UCSD-AML1 (cell line): ENCODE results near the gene GMDS.
"Not testable (repeated sequence)": the region's sequence is repeated elsewhere in the genome, so short reads cannot be mapped to it uniquely, and the experiment has no call there.

Source experiments
- DNase-seq: peaks from one replicate; lab custom pipeline; 2025; ENCODE audit not compliant: unreplicated experiment; lab: John Stamatoyannopoulos, UW

The GMDS gene

GRCh38 chr6:1701668-1702353 is 543.6 kb downstream of the GMDS start:
- no peak for DNase-seq

DNA sequence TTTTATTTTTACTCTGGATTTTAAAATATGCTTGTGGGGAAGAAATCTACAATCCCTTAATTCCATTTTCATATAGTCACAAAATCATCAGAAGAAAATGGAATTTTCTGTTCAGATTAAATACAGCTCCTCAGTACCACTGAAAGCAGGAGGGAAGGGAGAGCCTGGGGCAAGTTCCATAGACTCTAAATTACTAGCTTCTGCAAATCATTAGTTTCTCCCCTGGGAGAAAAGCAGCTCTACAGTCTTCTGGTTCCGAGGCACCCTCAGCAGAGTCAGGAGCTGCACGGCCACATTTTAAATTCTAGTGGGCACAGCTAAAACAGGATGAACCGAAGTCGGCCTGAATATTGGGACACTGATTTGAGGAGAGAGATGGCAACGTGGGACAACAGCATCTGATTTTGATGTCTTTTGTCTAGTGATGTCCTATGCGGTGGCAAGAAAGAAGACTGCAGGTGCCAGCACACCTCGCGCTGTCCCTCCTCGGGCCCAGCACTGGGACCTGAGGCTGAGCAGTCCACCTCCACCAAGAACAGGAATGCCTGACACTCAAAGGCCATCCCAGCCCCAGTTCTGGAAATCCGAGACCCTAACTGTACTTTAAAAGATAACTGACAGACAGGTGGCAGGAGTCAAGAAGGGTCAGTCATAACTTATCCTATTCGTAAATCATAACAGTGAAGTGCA is 545.0 kb downstream of the GMDS start:
- DNase-seq: no peak

DNA sequence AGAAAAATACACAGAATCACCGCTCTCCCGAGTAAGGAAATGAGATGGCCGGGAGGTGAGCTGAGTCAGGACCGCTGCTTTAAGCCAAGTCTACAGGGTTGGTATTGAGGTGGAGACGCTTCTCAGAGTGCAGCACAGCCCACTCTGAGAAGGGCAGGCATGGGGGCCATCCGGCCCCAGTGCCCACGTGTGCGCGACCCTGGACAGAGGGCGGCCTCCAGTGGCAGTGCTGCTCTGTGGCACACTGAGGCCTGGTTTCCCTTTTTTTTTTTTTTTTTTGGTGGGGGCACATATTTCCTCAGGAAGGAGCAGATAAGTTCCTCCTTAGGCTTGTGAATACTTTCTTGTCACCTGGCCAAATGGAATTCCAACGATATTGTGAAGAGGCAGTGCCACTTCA is 546.9 kb downstream of the GMDS start:
- no peak for DNase-seq

- no peak for DNase-seq
Measured at GRCh38 chr6:1697688-1698351, 547.6 kb downstream of the GMDS start.

DNA sequence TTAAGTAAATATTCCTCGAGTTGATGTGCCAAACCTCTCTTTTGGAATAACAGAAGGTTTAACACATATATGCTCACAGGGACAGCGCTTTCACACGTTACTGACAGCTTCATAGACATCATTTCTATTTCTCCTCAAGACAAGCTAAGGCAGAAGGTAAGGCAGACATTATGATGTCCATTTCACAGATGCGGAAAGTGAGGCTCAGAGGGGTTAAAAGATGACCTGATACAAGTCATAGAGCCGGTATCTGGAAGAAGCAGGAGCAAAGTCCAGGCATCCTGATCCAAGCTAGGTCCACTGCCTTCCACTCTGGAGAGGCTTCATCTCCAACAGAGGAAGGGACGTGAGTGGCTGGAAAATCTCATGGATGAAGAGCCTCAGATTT is 548.9 kb downstream of the GMDS start:
- DNase-seq: no peak

- no peak for DNase-seq
Measured at GRCh38 chr6:1695546-1696462, 549.6 kb downstream of the GMDS start.

GRCh38 chr6:1691828-1692227 is 553.6 kb downstream of the GMDS start:
- not testable (repeated sequence) for DNase-seq

- DNase-seq: not testable (repeated sequence)
Measured at GRCh38 chr6:1690656-1691055, 554.7 kb downstream of the GMDS start.

DNA sequence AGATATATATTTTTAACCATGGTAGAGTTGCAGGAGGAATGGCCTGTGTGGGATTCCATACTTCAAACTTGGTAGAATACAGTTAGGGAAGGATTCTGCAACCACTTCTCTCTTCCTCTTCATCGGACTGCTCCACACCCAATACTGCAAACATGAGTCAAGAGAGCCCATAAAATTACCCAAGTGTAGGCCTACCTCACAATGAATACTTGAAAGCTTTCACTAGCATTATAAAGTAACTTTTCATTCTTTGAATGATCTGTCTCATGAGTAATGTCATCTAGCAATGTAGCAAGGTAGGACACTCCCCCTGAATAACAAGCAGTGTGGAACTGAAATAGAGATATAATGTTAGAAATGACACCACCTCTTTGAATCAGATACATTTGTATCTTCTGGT is 556.3 kb downstream of the GMDS start:
- no peak for DNase-seq

DNA sequence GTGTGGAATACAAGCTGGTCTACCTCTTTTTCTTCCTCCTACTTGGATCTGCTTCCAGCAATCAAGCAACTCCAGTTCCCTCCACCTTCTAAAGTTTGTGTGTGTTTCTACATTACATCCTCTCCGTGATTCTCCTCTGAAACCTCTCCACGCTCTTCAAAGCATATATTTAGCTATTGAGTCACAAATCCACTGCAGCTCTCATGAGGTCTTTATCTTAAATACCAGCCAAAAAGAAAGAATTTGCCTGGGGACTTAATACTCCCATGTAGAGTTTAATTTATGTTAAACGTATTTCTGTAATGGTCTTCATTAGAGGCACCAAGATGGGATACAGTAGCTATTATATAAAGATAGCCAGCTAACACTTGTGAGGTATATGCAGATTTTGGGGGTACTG is 557.0 kb downstream of the GMDS start:
- DNase-seq: no peak

GRCh38 chr6:1687402-1687801 is 558.0 kb downstream of the GMDS start:
- no peak for DNase-seq

DNA sequence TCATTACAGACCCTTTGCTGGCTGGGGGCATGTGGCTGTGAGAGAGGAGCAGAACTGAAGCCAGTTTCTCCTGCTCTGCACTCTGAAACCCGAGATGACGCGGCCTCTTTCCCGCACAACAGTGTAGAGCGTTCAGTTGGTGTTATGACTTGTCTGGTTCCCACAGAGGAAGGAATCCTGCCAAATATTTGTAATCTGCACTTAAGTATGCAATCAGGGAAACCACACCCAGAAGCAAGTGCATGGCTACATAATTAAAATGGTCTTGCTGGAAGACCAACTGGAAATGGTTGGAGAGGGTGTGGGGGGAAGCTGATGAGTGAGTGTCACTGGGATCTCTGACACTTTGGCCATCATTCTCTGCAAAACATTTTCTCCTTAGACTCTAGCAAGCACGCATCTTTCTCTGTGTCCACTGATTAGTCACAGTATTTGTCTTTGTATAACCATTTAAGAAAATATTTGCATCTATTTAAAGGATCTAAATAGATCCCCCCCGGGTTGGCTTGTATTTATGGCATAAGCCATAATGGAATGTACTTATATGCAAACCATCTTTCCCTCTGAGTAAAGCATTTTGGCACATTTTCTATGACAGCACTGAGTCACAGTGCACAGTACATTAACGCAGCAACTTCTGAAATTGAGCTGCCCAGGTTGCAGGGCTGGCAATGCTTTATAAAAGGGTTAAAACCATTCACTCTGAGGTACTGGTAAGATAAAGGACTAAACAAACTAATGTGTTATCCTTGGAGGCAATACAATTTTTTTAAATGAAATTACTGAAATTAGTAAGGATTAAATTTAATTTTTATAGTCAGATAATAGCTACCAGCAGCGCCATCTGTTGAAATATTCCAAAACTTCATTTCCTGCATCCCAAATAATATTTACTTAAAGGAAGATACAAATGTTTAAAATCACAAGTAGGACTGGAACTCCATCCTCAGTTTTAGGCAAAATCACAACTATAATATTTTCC is 559.0 kb downstream of the GMDS start:
- no peak for DNase-seq

DNA sequence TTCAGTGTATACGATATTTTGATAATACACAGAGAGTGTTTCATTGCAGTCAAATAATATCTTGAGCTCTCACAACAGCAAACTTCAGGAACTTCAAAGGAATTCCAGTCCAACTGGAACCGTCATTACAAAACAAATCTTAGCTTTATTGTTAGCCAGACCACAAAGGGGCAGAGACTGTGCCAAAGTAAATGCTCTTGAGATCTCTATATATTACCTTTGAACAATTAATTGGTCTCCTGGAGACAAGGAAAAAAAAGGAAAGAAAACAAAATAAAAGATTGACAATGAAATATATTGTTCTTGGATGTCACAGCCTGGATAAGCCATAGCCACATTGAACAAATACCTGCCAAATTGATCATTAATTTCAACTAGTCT is 565.7 kb downstream of the GMDS start:
- no peak for DNase-seq

GRCh38 chr6:1679031-1679687 is 566.2 kb downstream of the GMDS start:
- DNase-seq: no peak

GRCh38 chr6:1678201-1678600 is 567.2 kb downstream of the GMDS start:
- DNase-seq: no peak

- no peak for DNase-seq
Measured at GRCh38 chr6:1672379-1672778, 573.0 kb downstream of the GMDS start.

DNA sequence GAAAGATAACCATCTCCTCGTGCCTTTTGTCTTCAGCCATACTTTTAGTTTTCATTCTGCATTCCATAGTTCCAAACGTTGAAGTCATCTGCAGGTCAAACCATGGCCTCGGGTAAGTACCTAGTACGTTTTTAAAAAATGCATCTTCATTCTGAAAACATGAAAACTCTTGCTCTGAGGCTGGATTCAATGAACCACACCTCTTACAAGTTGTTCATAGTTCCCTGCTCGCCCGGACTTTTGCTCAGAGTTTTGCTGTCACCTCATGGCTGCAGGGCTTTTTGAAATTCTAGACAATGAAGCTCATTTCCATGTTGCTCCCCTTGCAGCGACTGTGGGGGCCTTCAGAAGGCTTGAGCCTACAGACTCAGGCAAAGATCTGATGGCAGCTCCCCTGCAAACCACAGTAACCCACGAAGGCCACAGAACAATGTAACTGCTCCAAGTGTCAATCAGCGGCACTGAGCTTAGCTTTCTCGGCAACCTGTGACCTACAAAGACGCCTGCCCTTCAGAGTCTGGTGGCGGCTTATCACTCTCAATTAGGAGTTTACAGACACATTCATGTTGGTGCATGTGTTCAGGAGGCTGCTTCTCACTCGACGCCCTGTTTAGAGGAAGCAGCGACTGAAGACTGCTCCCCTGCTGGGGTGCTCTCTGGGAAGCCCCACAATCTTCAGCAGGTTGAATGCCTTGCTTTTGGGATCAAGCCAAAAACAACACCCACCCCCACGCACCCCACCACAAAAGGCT is 574.5 kb downstream of the GMDS start:
- no peak for DNase-seq

DNA sequence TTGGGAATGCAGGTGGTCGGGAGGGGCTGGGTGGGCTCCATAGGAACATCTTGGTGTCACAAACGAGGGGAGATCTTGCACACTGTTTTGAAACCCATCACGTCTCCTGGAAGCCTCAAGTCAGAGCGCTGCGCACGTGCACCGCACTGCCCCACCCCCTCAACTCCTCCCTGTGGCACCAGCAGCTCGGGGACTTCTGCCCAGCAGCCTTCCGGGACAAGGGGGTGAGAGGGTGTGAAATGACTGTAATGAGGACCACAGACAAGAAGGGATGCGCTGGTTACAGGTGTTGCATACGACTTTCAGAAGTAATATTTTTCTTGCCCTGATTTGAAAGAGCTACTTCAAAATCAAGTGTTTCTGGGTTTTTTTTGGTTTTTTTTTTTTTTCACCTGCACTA is 575.4 kb downstream of the GMDS start:
- DNase-seq: no peak

DNA sequence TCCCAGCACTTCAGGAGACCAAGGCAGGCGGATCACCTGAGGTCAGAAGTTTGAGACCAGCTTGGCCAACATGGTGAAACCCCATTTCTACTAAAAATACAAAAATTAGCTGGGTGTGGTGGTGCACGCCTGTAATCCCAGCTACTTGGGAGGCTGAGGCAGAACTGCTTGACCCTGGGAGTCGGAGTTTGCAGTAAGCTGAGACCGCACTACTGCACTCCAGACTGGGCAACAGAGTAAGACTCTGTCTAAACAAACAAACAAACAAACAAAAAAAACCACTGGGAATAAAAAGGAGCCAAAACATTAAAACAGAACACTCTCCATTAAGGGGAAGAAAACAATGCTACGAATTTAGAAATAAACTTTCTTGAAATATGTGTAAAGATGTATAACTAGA is 576.9 kb downstream of the GMDS start:
- not testable (repeated sequence) for DNase-seq
